AG10803 (cell line): Measurements from ENCODE around the gene NFS1.

Experiments used
- DNase-seq: peaks from one replicate; pipeline ENCODE4 v3.0.0; 2010; ENCODE audit warnings: low read depth
- H3K4me3 ChIP-seq: 2 replicates; pipeline ENCODE4 v1.5.1; 2011; ENCODE audit warnings: mild to moderate bottlenecking, low read length, control low read depth
- CTCF ChIP-seq: conservative IDR thresholded peaks from 2 replicates; pipeline ENCODE4 v1.5.1; 2011; ENCODE audit warnings: mild to moderate bottlenecking, low read length, control low read depth, inconsistent platforms

The NFS1 gene

GRCh38 chr20:35731862-35732643 is 32.9 kb upstream of the NFS1 start:
- no peak overlapping the region for H3K4me3 ChIP-seq
- TF ChIP-seq CTCF = no peak
- DNase-seq = no peak

DNA sequence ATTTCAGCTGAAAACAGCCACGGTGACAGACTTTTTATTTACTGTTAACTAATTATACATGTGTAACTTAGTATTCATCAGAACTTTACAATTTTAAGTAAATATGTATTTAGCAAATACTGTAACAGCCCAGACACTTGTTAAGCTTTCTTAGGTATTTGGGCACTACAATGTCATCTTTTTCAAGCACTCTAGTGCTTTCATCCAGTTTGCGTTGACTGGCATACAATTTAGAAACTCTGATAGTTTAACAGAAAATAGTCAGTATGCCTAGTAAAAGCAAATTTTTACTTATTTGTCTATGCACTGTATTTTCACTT is 32.3 kb upstream of the NFS1 start:
- no peak for TF ChIP-seq CTCF
- no peak for DNase-seq

GRCh38 chr20:35730583-35731468 is 31.7 kb upstream of the NFS1 start:
- H3K4me3 ChIP-seq = no peak overlapping the region
- no peak for DNase-seq
- no peak for TF ChIP-seq CTCF

More for the DNA sequence above, 32.3 kb upstream of the NFS1 start:
- no peak overlapping the region for H3K4me3 ChIP-seq

DNA sequence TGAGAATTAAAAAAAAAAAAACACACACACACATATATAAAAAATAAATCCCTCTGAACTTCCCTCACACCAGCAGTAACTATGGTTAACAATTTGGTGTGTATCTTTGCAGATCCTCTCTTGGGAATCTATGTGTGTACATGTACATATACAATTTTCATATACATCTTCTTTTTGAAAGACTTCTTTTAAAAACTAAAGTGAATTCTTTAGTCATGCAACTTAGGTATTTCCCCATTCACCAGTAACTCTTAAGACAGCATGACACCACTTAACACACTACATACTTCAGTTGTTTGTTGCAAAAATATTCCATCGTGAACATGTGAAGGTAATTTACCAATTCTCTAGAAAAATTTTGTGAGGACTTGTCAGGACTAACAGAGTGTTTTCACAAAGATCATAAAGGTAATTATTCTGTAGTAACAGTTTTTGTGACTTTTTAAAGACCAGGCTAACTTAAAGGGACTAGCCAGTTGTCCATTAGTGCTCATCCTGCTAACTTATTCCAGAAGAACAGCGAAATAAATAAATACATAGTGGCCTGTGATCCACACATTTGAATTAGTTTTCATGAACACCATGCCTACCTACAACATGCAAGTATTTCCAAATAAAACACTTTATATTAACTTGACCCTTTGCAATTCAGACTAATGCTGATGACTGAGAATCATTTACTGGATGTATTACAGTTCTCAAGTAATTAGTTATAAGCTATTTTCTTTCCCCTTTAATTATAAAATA is 30.9 kb upstream of the NFS1 start:
- no peak for DNase-seq
- H3K4me3 ChIP-seq = no peak overlapping the region
- no peak for TF ChIP-seq CTCF

- H3K4me3 ChIP-seq = no peak overlapping the region
- no peak for TF ChIP-seq CTCF
- no peak for DNase-seq
Observed at GRCh38 chr20:35729283-35729807, 30.2 kb upstream of the NFS1 start.

DNA sequence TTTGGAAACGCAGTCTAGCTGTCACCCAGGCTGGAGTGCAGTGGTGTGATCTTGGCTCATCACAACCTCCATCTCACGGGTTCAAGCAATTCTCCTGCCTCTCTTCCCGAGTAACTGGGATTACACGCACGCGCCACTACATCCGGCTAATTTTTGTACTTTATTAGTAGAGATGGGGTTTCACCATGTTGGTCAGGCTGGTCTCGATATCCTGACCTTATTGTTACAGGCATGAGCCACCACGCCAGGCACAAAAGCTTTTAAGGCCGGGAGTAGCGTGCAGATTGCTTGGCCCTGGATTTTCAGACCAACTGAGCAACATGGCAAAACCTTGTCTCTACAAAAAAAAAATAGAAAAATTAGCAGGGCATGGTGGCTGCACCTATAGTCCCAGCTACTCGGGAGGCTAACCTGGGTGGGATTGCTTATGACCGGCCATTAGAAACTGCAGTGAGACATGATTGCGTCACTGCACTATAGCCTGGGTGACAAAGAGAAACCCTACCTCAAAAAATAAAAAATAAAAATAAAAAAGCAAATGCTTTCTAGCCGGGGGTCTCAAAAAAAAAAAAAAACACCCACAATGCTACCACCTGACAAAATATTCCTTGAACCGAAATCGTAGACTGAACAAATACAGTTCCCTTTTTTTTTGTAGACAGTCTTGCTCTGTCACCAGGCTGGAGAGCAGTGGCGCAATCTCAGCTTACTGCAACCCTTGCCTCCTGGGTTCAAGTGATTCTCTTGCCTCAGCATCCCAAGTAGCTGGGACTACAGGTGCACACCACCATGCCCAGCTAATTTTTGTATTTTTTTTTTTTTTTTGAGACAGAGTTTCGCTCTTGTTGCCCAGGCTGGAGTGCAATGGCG is 27.9 kb upstream of the NFS1 start:
- TF ChIP-seq CTCF = no peak
- no peak for DNase-seq
- no peak overlapping the region for H3K4me3 ChIP-seq
